Colonic mucosa (tissue), 4 donors: ENCODE results near the gene GORAB. TPM values are rescaled to one million over a fixed set of nuclear protein-coding genes. Genes with fewer than 3 reads are reported as not detected.

Experiments used
- DNase-seq: peaks from one replicate; pipeline ENCODE4 v3.0.0-alpha.2; 2020
- H3K27ac ChIP-seq: fragments of 200-600 bp; one replicate; pipeline ENCODE4 v1.8.0; 2021
- H3K27me3 ChIP-seq: fragments of 200-600 bp; one replicate; pipeline ENCODE4 v1.8.0; 2021
- H3K36me3 ChIP-seq: fragments of 200-600 bp; one replicate; pipeline ENCODE4 v1.8.0; 2021
- H3K4me1 ChIP-seq: fragments of 200-600 bp; one replicate; pipeline ENCODE4 v1.8.0; 2021; ENCODE audit warnings: mild to moderate bottlenecking
- H3K4me3 ChIP-seq: fragments of 200-600 bp; one replicate; pipeline ENCODE4 v1.8.0; 2021
- H3K9ac ChIP-seq, 2 donors: one replicate each; pipeline ENCODE4 v1.7.0; 2013; ENCODE audit warnings: control low read depth in 2 of 2, low read depth in 2 of 2, low read length in 2 of 2
- H3K9me3 ChIP-seq: fragments of 200-600 bp; one replicate; pipeline ENCODE4 v1.8.0; 2021
- intact Hi-C: fragments of 100-400 bp; cut with DNase I; formaldehyde crosslinking; loops from one replicate; pipeline ENCODE4 v1.14.1; 2022
- total RNA-seq, 2 donors: library from RNA; stranded (reverse); fragmentation: NEBNext Ultra II Directional in 1 of 2; extraction: Animal tissue kit (Norgen Biotek cat#: 25700) in 1 of 2; gene quantifications; one replicate each; pipeline ENCODE4 v1.2.1, GENCODE V29; 2021
- TF ChIP-seq, protein P1 (sequence below): fragments of 200-600 bp; IDR thresholded peaks from one replicate; pipeline ENCODE4 v1.8.0; 2022; ENCODE audit warnings: antibody characterized with exemption, mild to moderate bottlenecking
- donor health status: healthy.
- donor health status: DM: no; HTN: no; CAD: no.
- donor health status: DM: no; HTN: no; CAD: no.

The GORAB gene
- total RNA-seq, 2 donors from 2014 or later: 14.8 to 21.8 TPM

DNA sequence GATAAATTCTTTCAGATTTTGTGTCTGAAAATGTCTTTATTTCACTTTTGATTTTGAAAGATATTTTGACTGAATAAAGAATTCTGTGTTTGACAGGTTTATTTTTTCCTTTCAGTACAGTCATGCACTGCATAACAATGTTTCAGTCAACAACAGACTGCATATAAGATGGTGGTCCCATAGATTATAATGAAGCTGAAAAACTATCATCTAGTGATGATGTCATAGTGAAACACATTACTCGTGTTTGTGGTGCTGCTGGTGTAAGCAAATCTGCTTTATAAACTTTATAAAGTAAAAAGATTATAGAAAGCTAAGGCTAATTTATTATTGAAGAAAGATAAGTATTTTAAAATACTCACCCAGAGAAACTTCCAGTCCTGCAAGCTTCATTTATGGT is 66.7 kb downstream of the GORAB start:
- no peaks in the 10 kb centered on the region for H3K9me3 ChIP-seq
- H3K36me3 ChIP-seq: no peaks in the 10 kb centered on the region
- H3K27me3 ChIP-seq: no peaks in the 10 kb centered on the region
- no peak for DNase-seq
- no peak overlapping the region for H3K4me3 ChIP-seq
- intact Hi-C loops: no loop called here
- H3K9ac ChIP-seq: no peak overlapping the region
- H3K27ac ChIP-seq: no peak overlapping the region
- no peaks in the 10 kb centered on the region for H3K4me1 ChIP-seq
- TF ChIP-seq, protein P1, sequence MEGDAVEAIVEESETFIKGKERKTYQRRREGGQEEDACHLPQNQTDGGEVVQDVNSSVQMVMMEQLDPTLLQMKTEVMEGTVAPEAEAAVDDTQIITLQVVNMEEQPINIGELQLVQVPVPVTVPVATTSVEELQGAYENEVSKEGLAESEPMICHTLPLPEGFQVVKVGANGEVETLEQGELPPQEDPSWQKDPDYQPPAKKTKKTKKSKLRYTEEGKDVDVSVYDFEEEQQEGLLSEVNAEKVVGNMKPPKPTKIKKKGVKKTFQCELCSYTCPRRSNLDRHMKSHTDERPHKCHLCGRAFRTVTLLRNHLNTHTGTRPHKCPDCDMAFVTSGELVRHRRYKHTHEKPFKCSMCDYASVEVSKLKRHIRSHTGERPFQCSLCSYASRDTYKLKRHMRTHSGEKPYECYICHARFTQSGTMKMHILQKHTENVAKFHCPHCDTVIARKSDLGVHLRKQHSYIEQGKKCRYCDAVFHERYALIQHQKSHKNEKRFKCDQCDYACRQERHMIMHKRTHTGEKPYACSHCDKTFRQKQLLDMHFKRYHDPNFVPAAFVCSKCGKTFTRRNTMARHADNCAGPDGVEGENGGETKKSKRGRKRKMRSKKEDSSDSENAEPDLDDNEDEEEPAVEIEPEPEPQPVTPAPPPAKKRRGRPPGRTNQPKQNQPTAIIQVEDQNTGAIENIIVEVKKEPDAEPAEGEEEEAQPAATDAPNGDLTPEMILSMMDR: no peak

DNA sequence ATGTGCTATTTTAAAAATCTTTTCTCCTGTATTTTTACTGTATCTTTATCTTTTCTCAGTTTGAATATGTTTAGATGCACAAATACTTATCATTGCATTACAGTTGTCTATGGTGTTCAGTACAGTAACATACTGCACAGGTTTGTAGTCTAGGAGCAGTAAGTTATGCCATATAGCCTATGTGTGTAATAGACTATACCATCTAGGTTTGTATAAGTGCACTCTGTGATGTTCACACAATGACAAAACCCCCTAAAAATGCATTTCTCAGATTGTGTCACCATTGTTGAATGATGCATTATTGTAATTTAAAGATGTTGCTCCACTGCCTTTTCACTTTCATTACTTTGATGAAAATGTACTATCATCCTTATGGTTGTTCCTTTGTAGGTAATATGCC is 67.1 kb downstream of the GORAB start:
- no peak for DNase-seq
- H3K27ac ChIP-seq: no peak overlapping the region
- intact Hi-C loops: no loop called here
- no peaks in the 10 kb centered on the region for H3K36me3 ChIP-seq
- no peaks in the 10 kb centered on the region for H3K4me1 ChIP-seq
- no peaks in the 10 kb centered on the region for H3K9me3 ChIP-seq
- H3K4me3 ChIP-seq: no peak overlapping the region
- TF ChIP-seq, protein P1: no peak
- H3K9ac ChIP-seq: no peak overlapping the region
- no peaks in the 10 kb centered on the region for H3K27me3 ChIP-seq

DNA sequence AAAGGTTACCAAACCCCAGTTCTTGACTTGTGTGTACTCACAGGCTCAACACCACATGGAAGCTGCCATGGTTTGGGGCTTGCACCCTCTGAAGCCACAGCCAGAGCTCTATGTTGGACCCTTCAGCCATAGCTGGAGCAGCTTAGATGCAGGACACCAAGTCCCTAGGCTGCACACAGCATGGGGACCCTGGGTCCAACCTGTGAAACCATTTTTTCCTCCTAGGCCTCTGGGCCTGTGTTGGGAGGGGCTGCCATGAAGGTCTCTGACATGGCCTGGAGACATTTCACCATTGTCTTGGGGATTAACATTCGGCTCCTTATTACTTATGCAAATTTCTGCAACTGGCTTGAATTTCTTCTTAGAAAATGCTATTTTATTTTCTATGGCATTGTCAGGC is 69.9 kb downstream of the GORAB start:
- no peaks in the 10 kb centered on the region for H3K27me3 ChIP-seq
- intact Hi-C loops: no loop called here
- TF ChIP-seq, protein P1: no peak
- no peaks in the 10 kb centered on the region for H3K9me3 ChIP-seq
- H3K9ac ChIP-seq: no peak overlapping the region
- no peak for DNase-seq
- no peak overlapping the region for H3K27ac ChIP-seq
- no peaks in the 10 kb centered on the region for H3K36me3 ChIP-seq
- no peak overlapping the region for H3K4me3 ChIP-seq
- no peaks in the 10 kb centered on the region for H3K4me1 ChIP-seq

Other genes starting within 250 kb of the GORAB start
- 1 to 10 TPM; 1.5 to 2.5 TPM for gene PRRX1, start 132.0 kb downstream of the GORAB start, total RNA-seq